HEK293 (cell line): ENCODE data around the gene MYLK.

Experiments
- ATF2 ChIP-seq: fragments of 450-650 bp; formaldehyde crosslinking; IDR thresholded peaks from 2 replicates; pipeline ENCODE4 v1.5.1; 2016; ENCODE audit warnings: missing biosample characterization, missing genetic modification characterization, low read depth
- CTCF ChIP-seq: fragments of 450-650 bp; formaldehyde crosslinking; IDR thresholded peaks from 2 replicates; pipeline ENCODE4 v1.5.1; 2016; ENCODE audit warnings: missing biosample characterization, missing genetic modification characterization
- PATZ1 ChIP-seq: fragments of 450-650 bp; formaldehyde crosslinking; IDR thresholded peaks from 2 replicates; pipeline ENCODE4 v1.5.1; 2016; ENCODE audit warnings: missing biosample characterization, missing genetic modification characterization
- PBX3 ChIP-seq: sonication (generic); formaldehyde crosslinking; IDR thresholded peaks from 2 replicates; pipeline ENCODE4 v1.8.1; 2022; ENCODE audit warnings: mild to moderate bottlenecking, moderate library complexity, missing genetic modification reagents
- ZNF623 ChIP-seq: fragments of 450-650 bp; formaldehyde crosslinking; IDR thresholded peaks from 2 replicates; pipeline ENCODE4 v1.5.1; 2016; ENCODE audit warnings: missing biosample characterization, missing genetic modification characterization
- ZNF639 ChIP-seq: fragments of 450-650 bp; formaldehyde crosslinking; IDR thresholded peaks from 2 replicates; pipeline ENCODE4 v1.5.1; 2016; ENCODE audit warnings: missing biosample characterization, missing genetic modification characterization
- ZNF776 ChIP-seq: fragments of 450-650 bp; formaldehyde crosslinking; IDR thresholded peaks from 2 replicates; pipeline ENCODE4 v1.5.0; 2017; ENCODE audit warnings: missing biosample characterization, missing genetic modification characterization, borderline replicate concordance
- ZNF830 ChIP-seq: fragments of 450-650 bp; IDR thresholded peaks from 2 replicates; pipeline ENCODE4 v1.5.0; 2018; ENCODE audit warnings: missing biosample characterization, missing genetic modification characterization, low read depth, mild to moderate bottlenecking, moderate library complexity

GRCh38 chr3:123840961-123841360 is 43.2 kb downstream of the MYLK start:
- TF ChIP-seq CTCF (tag by site-specific recombination) (no peak), ZNF776 (tag by site-specific recombination) (no peak), ZNF639 (no peak), PBX3 (CRISPR knock-in tag) (no peak), ZNF830 (tag by site-specific recombination) (no peak), ZNF623 (no peak), ATF2 (tag by site-specific recombination) (no peak), PATZ1 (tag by site-specific recombination) (no peak)
